T-helper 2 cell treated with Interferon-gamma antibody and Interleukin-4, amounts not matched to agents 100 ng/mL and 5 ng/mL, for 36 hours (primary cell): ENCODE data around the gene OCLN. TPM values are rescaled to one million over a fixed set of nuclear protein-coding genes. Genes with fewer than 3 reads are reported as not detected.

ENCODE experiments used
- total RNA-seq: library from RNA; stranded (reverse); gene quantifications from 2 replicates; pipeline ENCODE4 v1.2.3, GENCODE V29; 2022

The OCLN gene
- total RNA-seq, 1 donor from 2014 or later = 0.43 TPM

Other genes starting within 250 kb of the OCLN start
- gene CCDC125, start 160.0 kb upstream of the OCLN start, total RNA-seq = 9.0 and 9.5 TPM in 2 replicates
- gene AK6, start 123.3 kb upstream of the OCLN start, total RNA-seq = 41.1 and 42.0 TPM in 2 replicates
- 53.6 and 55.2 TPM in 2 replicates for gene TAF9, start 123.3 kb upstream of the OCLN start, total RNA-seq
- gene RAD17, start 123.0 kb upstream of the OCLN start, total RNA-seq = 22.4 and 25.0 TPM in 2 replicates
- gene MARVELD2, start 77.7 kb upstream of the OCLN start, total RNA-seq = 0.16 and 0.20 TPM in 2 replicates
- 34.1 and 36.7 TPM in 2 replicates for gene GTF2H2C, start 67.4 kb downstream of the OCLN start, total RNA-seq